Left ventricle myocardium inferior (tissue), 1 donor: ENCODE measurements around the gene NUP62. TPM values are rescaled to one million over a fixed set of nuclear protein-coding genes. Genes with fewer than 3 reads are reported as not detected.

ENCODE experiments used
- DNase-seq: peaks from one replicate; pipeline ENCODE4 v3.0.0-alpha.2; 2020
- H3K27ac ChIP-seq: fragments of 200-600 bp; replicated peaks from 2 replicates; pipeline ENCODE4 v1.8.0; 2021
- H3K27me3 ChIP-seq: fragments of 200-600 bp; 2 replicates; pipeline ENCODE4 v1.8.0; 2021; ENCODE audit warnings: low read depth
- H3K36me3 ChIP-seq: fragments of 200-600 bp; 2 replicates; pipeline ENCODE4 v1.8.0; 2021
- H3K4me1 ChIP-seq: fragments of 200-600 bp; 2 replicates; pipeline ENCODE4 v1.8.0; 2021
- H3K4me3 ChIP-seq: fragments of 200-600 bp; 2 replicates; pipeline ENCODE4 v1.8.0; 2021; ENCODE audit warnings: mild to moderate bottlenecking, moderate library complexity
- H3K9me3 ChIP-seq: fragments of 200-600 bp; replicated peaks from 2 replicates; pipeline ENCODE4 v1.8.0; 2021
- intact Hi-C: fragments of 100-400 bp; cut with micrococcal nuclease; formaldehyde crosslinking; loops from one replicate; pipeline ENCODE4 v1.11.0; 2022
- total RNA-seq: library from RNA; stranded (reverse); fragmentation: NEBNext Ultra II Directional; extraction: Animal tissue kit (Norgen Biotek cat#: 25700); gene quantifications from one replicate; pipeline ENCODE4 v1.2.1, GENCODE V29; 2021
- TF ChIP-seq, protein P1 (sequence below): fragments of 200-600 bp; IDR thresholded peaks from 2 replicates; pipeline ENCODE4 v1.8.0; 2021; ENCODE audit warnings: antibody characterized with exemption, mild to moderate bottlenecking, borderline replicate concordance
- donor health status: DM: no; HTN: yes; CAD: no; lungs with severe emphysema.

The NUP62 gene
- total RNA-seq, 1 donor from 2014 or later, result 28.4 TPM

DNA sequence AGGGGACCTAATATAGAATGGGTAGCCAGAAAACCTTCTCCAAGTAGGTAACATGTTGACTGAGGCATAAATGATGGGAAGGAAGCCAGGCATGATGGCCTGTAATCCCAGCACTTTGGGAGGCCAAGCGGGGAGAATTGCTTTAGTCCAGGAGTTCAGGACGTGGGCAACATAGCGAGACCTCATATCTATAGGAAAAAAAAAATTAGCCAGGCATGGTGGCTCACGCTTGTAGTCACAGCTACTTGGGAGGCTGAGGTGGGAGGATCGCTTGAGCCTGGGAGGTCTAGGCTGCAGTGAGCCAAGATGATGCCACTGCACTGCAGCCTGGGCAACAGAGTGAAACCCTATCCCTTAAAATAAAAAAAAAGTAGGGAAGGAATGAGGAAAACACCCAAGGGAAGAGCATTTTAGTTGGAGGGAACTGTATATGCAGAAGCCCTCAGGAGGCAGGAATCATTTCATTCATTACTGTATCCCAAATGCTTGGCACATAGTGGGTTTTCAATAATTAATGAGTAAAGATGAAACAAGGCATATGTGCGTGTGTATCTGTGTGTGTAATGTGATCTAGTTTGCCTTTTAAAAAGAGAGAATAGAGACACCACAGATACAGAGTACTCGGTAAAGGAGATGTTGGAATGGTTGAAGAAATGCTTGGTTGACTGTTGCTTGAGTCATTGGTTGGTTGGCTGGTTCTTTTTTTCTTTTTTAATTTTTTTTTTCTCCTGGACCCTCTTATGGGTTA is 2.2 kb upstream of the NUP62 start:
- Histone ChIP-seq H3K4me1 (peaks cover 29% of the 10 kb centered on the region), H3K36me3 (peaks cover 12% of the 10 kb centered on the region), H3K4me3 (no peak overlapping the region), H3K27ac (peak overlapping the region; percentile 95), H3K9me3 (no peaks in the 10 kb centered on the region), H3K27me3 (no peaks in the 10 kb centered on the region)
- intact Hi-C loops, result no loop called here
- no peak for DNase-seq
- TF ChIP-seq, protein P1, sequence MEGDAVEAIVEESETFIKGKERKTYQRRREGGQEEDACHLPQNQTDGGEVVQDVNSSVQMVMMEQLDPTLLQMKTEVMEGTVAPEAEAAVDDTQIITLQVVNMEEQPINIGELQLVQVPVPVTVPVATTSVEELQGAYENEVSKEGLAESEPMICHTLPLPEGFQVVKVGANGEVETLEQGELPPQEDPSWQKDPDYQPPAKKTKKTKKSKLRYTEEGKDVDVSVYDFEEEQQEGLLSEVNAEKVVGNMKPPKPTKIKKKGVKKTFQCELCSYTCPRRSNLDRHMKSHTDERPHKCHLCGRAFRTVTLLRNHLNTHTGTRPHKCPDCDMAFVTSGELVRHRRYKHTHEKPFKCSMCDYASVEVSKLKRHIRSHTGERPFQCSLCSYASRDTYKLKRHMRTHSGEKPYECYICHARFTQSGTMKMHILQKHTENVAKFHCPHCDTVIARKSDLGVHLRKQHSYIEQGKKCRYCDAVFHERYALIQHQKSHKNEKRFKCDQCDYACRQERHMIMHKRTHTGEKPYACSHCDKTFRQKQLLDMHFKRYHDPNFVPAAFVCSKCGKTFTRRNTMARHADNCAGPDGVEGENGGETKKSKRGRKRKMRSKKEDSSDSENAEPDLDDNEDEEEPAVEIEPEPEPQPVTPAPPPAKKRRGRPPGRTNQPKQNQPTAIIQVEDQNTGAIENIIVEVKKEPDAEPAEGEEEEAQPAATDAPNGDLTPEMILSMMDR, result no peak

DNA sequence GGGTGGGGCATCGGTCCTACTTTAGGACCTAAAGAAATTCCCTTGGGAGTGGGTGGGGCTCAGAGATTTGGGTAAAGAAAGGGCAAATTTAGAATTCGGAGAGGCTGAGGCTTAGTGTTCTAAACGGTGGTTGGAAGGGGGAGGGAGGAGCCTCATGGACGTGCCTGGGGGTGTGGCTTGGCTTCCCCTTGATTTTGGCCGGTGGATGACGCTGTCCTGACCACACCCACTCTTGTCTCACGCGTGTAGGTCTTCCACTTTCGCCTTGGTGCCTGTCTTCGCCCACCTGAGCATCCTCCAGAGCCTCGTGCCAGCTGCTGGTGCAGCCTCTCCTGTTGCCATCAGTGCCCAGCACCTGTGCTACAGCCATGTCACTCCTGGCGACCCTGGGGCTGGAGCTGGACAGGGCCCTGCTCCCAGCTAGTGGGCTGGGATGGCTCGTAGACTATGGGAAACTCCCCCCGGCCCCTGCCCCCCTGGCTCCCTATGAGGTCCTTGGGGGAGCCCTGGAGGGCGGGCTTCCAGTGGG is 1.2 kb upstream of the NUP62 start:
- no peaks in the 10 kb centered on the region for H3K27me3 ChIP-seq
- intact Hi-C loops, result no loop called here
- H3K4me1 ChIP-seq, result peaks cover 35% of the 10 kb centered on the region
- H3K27ac ChIP-seq, result peak overlapping the region; percentile 95
- TF ChIP-seq, protein P1, result no peak
- DNase-seq, result peak; percentile 34
- H3K4me3 ChIP-seq, result peak overlapping the region; percentile 100
- H3K36me3 ChIP-seq, result peaks cover 21% of the 10 kb centered on the region
- no peaks in the 10 kb centered on the region for H3K9me3 ChIP-seq

DNA sequence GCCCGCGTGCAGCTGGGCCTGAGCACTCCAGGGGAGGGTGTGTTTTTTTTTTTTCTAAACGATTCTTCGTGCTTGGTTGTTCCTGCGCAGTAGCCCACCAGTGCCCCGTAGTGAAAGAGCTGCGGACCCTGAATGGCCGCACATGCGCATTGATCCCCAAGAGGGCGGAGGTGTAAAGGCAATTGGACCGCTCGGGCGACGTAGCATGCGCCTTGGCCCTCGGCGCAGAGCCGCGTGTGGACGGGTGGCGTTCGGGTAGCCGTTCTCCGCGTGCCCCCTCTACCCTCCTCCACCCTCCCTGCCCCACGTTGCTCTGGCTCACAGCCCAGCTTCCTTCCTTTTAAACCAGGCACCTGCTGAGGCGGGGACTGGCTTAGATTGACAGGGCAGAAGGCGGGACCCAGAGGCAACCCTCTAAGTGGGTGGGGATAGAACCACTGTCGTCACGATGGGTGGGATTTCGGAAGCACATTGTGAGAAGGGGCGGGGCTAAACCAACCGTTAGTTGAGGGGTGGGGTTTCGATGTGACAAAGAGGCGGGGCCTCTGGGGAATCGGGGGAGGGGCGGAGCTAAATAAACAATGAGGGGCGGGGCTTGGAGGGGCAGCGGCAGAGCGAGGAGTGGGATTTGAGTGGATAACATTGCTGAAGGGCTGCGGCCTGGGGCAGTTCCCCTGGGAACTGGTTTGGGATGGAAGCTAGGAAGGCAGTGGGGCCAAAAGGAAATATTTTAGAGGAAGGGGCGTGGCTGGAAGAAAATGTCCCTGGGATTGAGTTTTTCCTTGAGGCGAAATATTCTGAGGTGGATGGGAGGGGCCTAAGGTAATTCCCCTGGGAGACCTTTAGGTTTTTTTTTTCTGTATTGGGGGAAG is 543 bp upstream of the NUP62 start:
- Histone ChIP-seq H3K9me3 (no peaks in the 10 kb centered on the region), H3K27ac (peak overlapping the region; percentile 95), H3K36me3 (peaks cover 28% of the 10 kb centered on the region), H3K4me1 (peaks cover 39% of the 10 kb centered on the region), H3K4me3 (peak overlapping the region; percentile 100), H3K27me3 (no peaks in the 10 kb centered on the region)
- TF ChIP-seq, protein P1, result peak; percentile 41
- intact Hi-C loops, result no loop called here
- peak; percentile 90 for DNase-seq

DNA sequence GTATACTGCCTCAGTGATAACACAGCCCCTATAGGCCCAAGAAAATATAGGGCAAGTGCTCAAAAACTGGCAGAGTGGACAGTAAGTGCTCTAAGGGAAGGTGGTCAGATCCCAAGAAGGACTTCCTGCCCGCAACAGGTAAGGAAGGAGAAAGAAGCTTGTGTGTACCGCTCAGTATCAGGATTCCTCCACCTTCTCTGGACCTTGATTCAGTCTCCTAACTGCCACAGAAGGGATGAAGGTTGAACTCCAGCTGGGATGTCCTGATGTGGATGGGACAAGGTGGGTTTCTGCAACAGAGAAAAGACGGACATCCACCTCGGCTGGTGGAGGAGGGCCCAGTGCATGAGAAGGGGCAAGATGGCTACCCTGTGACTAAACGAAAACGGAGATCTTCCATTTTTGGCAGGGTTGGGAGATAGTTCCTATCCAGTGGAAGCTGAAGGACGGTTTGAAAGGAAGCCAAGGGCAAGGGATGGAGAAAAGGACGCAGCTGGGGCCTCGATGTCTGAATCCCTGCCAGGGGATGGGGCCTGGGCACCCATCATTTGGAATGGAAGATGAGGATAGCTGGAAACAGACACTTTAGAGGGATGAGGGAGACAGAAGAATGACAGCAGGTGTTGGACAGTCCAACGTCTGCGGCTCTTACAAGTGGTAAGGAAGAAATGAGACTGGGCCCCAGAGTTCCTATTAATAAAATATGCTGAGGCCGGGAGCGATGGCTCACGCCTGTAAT is 1.6 kb downstream of the NUP62 start:
- Histone ChIP-seq H3K4me3 (peak overlapping the region; percentile 100), H3K27me3 (no peaks in the 10 kb centered on the region), H3K9me3 (no peaks in the 10 kb centered on the region), H3K36me3 (peaks cover 47% of the 10 kb centered on the region), H3K4me1 (peaks cover 45% of the 10 kb centered on the region), H3K27ac (no peak overlapping the region)
- TF ChIP-seq, protein P1, result no peak
- no peak for DNase-seq
- intact Hi-C loops, result no loop called here

DNA sequence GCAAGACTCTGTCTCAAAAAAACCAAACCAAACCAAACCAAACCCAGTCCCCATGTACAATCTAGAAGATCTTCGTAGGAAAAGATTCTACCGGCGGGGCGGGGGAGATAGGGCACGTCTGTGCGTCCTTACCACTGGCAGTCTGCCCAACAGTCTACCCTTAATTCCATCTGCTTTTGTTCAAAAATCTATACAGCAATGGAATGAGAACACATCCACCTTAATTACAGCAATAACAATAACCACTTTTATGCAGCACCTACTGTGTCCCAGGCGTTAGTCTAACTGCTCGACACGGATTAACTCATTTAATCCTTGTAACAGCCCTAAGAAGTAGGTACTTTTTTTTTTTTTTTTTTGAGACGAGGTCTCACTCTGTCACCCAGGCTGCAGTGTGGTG is 2.8 kb downstream of the NUP62 start:
- H3K27ac ChIP-seq, result no peak overlapping the region
- no peak overlapping the region for H3K4me3 ChIP-seq
- H3K4me1 ChIP-seq, result peaks cover 45% of the 10 kb centered on the region
- H3K9me3 ChIP-seq, result no peaks in the 10 kb centered on the region
- TF ChIP-seq, protein P1, result no peak
- no peaks in the 10 kb centered on the region for H3K27me3 ChIP-seq
- DNase-seq, result no peak
- peaks cover 58% of the 10 kb centered on the region for H3K36me3 ChIP-seq
- intact Hi-C loops, result no loop called here
